NAMALWA (cell line): ENCODE data around the gene BRSK2.

ENCODE experiments used
- DNase-seq: peaks from one replicate; pipeline ENCODE4 v3.0.0-alpha.2; 2015; ENCODE audit warnings: low spot score

The BRSK2 gene

GRCh38 chr11:1469287-1469910 lies 79.7 kb downstream of the BRSK2 start:
- DNase-seq, result no peak

DNA sequence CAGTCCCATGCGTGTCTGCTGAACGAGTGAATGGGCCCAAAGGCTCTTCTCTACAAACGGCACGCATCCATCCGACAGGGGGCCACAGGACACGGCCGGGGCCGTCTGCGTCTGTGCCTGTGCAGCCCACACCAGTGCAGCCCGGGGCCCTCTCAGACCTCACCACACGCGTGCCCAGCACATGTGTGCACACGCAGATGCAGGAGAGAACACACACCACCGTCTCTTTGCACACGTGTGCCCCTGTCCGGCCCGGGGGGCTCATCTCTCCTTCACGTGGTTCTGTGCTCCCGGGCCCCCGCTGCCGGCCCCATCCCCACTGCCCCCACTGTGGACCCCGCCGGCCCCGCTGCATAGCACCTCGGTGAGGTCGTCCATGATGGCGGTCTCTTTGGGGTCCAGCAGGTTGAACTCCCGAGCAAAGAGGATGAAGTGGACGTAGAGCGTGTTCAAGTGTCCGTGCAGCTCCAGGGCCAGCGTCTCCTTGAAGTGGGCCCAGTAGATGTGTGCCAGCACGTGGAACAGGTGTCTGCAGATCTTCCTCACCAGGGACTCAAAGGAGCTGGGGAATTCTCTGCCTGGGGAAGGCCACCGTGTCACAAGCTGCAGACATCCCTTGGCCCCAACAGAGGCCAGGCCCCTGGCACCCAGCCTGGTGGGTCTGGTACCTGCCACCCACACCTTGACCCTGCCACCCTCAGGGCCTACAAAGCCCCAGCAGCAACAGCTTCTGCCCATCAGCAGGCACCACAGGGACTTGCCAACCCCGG lies 80.4 kb downstream of the BRSK2 start:
- DNase-seq, result no peak

- no peak for DNase-seq
Measured at GRCh38 chr11:1470681-1471611, 81.2 kb downstream of the BRSK2 start.

GRCh38 chr11:1471736-1472135 lies 82.0 kb downstream of the BRSK2 start:
- no peak for DNase-seq

- no peak for DNase-seq
Measured at GRCh38 chr11:1472180-1473005, 82.7 kb downstream of the BRSK2 start.

- DNase-seq, result no peak
Measured at GRCh38 chr11:1473011-1473628, 83.4 kb downstream of the BRSK2 start.

DNA sequence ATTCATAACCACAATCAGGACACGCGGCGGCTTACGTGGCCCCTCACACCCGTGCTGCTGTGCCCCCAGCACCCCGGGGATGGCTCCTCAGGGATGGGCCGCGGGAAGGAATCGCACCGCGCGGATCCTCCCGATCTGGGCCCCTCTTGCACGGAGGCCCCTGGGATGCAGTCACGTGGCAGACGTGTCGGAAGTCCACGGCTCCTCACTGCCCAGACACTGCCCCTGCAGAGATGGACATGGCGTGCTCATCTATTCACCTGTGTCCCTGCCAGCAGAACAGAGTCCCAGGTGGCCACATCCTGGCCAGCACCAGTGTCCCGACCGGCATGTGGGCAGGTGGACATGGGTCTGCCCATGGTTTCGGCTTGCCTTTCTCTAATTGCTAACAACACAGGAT lies 84.1 kb downstream of the BRSK2 start:
- DNase-seq, result no peak

DNA sequence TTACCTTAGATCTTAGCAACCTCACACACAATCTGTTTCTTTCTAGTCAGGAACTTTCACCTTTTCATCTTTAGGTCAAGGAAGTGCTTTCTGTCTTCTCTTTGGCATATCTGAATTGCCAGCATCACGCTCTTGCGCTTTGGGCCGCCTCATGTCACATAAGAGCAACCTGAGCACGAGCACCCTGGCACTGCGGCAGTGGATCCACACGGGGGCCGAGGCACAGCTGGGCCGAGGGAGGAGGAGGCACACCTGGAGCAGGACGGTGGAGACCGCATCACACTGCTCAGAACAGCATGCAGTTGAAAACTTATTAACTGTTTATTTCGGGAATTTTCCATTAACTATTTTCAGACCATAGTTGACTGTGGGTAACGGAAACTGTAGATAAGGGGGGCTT lies 86.1 kb downstream of the BRSK2 start:
- no peak for DNase-seq

DNA sequence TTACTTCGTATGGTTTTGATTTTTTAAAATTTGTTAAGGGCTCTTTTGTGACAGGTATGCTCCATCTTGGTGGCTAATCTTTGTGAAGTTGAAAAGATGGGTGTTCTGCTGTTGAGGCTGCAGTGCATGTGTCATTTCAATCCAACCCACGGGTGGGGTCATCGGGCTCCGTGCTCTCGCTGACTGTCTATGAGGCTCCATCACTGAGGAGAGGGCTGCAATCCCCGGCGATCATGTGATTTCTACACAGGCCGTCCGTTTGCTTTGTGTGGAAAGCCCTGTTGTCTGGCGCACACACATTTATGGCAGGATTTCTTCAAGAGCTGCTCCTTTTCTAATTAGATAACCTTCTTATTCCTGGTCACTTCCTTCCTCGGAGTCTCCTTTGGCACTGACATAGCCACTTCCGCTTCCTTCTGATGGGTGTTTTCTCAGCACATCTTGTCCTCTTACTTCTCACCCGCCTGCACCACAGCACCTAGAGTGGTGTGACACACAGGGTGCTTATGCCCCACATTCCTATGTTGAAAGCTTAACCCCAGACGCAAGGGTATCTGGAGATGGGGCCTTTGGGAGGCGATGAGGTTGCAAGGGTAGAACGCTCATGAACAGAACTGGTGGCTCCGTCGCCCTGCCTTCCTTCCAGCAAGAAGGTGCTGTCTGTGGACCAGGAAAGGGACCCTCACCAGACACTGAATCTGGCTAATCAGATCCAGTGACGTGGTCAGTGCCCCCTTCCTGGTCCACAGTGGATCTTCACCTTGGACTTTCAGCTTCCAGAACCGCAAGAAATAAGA lies 87.4 kb downstream of the BRSK2 start:
- no peak for DNase-seq

GRCh38 chr11:1478011-1478410 lies 88.3 kb downstream of the BRSK2 start:
- DNase-seq, result no peak

GRCh38 chr11:1478544-1478943 lies 88.8 kb downstream of the BRSK2 start:
- no peak for DNase-seq

- no peak for DNase-seq
Measured at GRCh38 chr11:1479006-1479677, 89.4 kb downstream of the BRSK2 start.

- DNase-seq, result no peak
Measured at GRCh38 chr11:1479678-1480118, 90.0 kb downstream of the BRSK2 start.

DNA sequence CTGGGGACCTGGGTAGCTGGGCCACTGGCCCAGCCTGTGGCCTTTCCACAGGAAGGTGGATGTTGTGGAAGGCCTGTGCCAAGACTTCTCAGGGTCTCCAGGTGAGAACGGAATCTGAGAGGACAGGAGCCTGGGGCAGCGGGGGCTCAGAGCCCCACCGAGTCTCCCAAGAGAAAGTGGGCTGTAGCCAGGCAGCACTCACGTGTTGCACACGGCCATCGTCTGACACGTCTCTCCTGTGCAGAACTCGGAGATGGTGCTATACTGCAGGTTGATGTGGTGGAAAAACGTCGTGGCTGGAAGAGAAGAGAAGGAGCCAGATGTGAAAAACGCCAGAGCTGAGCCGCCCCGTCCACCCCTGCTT lies 90.4 kb downstream of the BRSK2 start:
- DNase-seq, result no peak

DNA sequence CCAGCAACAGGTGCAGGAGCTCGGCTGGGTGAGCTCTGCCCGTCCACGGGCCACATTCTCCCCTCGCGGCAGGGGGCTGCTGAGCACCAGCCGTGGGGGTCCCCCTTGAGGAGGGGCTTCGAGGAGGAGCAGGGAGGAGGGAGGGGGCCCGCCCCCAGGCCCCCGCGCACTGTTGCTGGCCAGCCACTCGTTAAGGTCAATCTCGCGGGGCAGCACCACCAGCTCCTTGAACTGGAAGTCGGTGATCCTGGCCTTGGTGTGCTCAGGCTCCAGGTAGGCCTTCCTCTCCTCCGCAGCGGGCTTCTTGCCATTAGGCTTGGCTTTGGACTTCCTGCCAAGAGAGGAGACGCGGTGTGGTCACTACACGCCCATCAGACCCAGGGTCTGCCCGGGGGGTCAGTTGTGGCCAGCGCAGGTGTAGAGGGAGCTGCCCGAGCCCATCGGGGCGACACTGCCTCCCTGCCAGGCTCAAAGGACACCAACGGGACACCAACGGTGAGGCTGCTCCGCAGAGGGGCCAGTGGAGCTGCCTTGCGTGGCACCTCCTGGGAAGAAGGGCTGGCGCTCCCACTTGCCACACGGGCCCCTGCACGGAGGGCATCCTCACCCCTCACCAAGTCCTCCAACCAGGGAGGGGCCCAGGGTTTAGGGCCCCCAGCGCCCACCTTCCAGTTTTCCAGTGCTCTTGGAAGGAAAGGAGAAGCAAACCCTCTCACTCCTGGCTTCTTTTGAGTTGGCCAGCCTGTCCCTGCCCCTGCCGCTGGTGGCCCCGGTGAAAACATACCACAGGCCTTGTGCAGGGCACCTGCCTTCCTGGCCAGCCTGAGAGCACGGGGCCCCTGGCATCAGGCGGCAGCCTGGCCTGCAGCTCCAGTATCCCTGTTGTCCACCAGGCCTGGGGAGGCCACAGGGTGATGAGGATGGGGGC lies 91.1 kb downstream of the BRSK2 start:
- DNase-seq, result no peak

DNA sequence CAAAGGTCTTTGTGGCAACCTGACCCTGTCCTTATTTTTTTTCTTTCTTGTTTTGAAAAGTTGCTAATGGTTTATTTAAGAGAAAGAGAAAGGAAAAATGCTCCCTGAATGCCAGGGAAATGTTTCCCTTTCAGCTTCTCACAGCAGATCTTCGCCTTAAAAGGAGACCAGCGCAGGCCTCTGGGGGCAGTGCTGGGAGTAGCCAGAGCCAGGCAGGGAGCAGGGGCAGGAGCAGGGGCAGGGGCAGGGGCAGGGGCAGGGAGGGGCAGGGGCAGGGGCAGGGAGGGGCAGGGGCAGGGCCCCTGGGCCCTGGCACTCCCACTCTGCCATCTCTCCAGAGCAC lies 91.7 kb downstream of the BRSK2 start:
- no peak for DNase-seq

DNA sequence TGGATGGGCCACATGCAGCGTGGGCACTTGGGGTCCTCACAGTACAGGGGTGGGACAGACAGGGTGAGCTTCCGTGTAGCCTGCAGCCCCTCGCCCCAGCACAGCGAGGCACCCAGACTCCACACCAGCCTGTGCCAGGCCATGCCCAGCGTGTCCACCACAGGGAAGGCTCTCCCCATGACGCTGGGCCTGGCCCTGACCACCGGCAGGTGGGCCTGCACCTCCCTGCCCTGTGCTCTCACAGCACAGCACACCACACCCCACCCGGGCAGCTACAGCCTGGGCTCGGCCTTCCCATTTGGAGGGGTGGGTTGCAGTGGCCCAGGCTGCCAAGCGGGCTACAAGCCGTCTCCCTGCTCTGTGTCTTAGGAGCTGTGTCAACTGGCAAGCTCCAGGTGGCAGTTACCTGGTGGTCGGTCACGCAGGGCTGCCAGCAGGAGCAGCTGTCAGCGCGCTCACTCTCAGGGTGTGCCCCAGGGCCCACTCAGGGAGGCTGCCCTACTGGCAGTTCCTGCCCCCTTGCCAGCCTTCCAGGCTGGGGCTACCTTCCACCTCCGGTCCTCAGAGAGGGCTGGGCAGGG lies 92.2 kb downstream of the BRSK2 start:
- DNase-seq, result no peak

GRCh38 chr11:1482581-1483444 lies 93.1 kb downstream of the BRSK2 start:
- no peak for DNase-seq
